ENCODE results near the gene CXCR4.

The CXCR4 gene

DNA sequence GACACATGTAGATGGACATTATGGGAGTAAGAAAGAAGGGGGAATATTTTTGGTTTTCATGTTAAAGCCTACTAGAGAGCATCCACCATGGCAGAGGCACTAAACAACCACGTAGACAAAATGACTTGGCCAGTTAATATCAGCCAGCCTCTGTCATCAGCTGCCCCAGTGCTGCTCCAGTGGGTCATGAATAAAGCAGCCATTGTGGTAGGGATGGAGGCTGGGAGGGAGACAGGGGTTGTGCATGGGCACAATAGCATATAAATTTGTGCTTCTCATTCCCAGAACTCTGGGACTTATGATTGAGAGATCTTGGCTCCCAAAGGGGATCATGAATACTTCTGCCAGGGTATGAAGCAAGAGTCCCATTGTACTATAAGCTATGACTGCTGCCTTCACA, 31.1 kb upstream of the CXCR4 start:
- Histone ChIP-seq H3K9me3 (ENCODE audit: control insufficient read depth, insufficient read depth, low read length) (no peaks in the 10 kb centered on the region), H3K27me3 (ENCODE audit: control insufficient read depth, low read length) (no peaks in the 10 kb centered on the region), H3K9me2 (replicated peaks; ENCODE audit: control insufficient read depth, low read length) (no peaks in the 10 kb centered on the region), H3K36me3 (ENCODE audit: control insufficient read depth, low read length) (no peaks in the 10 kb centered on the region), H4K20me1 (ENCODE audit: control insufficient read depth, insufficient read depth, low read depth, low read length) (no peaks in the 10 kb centered on the region), H3K4me1 (ENCODE audit: control insufficient read depth, low read length) (peaks cover 11% of the 10 kb centered on the region), H3K4me2 (ENCODE audit: low read length) (no peak overlapping the region), H3K27ac (ENCODE audit: low read depth, low read length) (no peak overlapping the region), H3K79me2 (ENCODE audit: control insufficient read depth, low read length) (no peaks in the 10 kb centered on the region), H3F3A (ENCODE audit: control insufficient read depth, insufficient read depth) (no peaks in the 10 kb centered on the region), H3K4me3 (ENCODE audit: low read length) (no peak overlapping the region)
- TF ChIP-seq EZH2phosphoT487 (IDR thresholded peaks at IDR 0.05; ENCODE audit: borderline replicate concordance, low read length): no peak
- TF ChIP-seq, protein P1, sequence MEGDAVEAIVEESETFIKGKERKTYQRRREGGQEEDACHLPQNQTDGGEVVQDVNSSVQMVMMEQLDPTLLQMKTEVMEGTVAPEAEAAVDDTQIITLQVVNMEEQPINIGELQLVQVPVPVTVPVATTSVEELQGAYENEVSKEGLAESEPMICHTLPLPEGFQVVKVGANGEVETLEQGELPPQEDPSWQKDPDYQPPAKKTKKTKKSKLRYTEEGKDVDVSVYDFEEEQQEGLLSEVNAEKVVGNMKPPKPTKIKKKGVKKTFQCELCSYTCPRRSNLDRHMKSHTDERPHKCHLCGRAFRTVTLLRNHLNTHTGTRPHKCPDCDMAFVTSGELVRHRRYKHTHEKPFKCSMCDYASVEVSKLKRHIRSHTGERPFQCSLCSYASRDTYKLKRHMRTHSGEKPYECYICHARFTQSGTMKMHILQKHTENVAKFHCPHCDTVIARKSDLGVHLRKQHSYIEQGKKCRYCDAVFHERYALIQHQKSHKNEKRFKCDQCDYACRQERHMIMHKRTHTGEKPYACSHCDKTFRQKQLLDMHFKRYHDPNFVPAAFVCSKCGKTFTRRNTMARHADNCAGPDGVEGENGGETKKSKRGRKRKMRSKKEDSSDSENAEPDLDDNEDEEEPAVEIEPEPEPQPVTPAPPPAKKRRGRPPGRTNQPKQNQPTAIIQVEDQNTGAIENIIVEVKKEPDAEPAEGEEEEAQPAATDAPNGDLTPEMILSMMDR (IDR thresholded peaks at IDR 0.05; ENCODE audit: low read depth, low read length, poor library complexity, severe bottlenecking): no peak

DNA sequence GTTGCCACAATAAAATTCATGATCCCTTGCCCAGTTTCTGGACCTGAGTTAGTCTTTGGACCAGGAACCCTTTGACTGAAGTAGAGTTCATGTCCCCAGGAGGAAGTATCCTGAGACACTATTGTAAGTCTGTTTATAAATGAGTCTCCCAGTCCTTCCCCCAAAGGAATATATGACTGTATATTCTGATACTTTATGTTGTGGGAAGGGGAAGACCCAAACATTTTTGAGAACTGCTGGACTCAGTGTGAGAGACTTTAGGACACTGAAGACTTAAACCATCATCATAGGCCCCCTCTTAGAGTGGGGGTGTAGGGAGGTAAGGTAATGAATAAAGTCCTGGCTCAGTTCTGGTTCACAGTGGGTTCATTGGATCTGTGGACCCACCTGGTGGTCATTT, 28.6 kb upstream of the CXCR4 start:
- no peaks in the 10 kb centered on the region for H3K9me2 ChIP-seq (replicated peaks; ENCODE audit: control insufficient read depth, low read length)
- H3F3A ChIP-seq (ENCODE audit: control insufficient read depth, insufficient read depth): no peaks in the 10 kb centered on the region
- no peaks in the 10 kb centered on the region for H3K27me3 ChIP-seq (ENCODE audit: control insufficient read depth, low read length)
- peaks cover 12% of the 10 kb centered on the region for H3K4me1 ChIP-seq (ENCODE audit: control insufficient read depth, low read length)
- no peaks in the 10 kb centered on the region for H3K9me3 ChIP-seq (ENCODE audit: control insufficient read depth, insufficient read depth, low read length)
- H3K4me2 ChIP-seq (ENCODE audit: low read length): no peak overlapping the region
- no peaks in the 10 kb centered on the region for H3K79me2 ChIP-seq (ENCODE audit: control insufficient read depth, low read length)
- no peaks in the 10 kb centered on the region for H3K36me3 ChIP-seq (ENCODE audit: control insufficient read depth, low read length)
- no peak for TF ChIP-seq EZH2phosphoT487 (IDR thresholded peaks at IDR 0.05; ENCODE audit: borderline replicate concordance, low read length)
- TF ChIP-seq, protein P1 (IDR thresholded peaks at IDR 0.05; ENCODE audit: low read depth, low read length, poor library complexity, severe bottlenecking): no peak
- no peak overlapping the region for H3K27ac ChIP-seq (ENCODE audit: low read depth, low read length)
- no peak overlapping the region for H3K4me3 ChIP-seq (ENCODE audit: low read length)
- H4K20me1 ChIP-seq (ENCODE audit: control insufficient read depth, insufficient read depth, low read depth, low read length): no peaks in the 10 kb centered on the region

- H3K4me2 ChIP-seq (ENCODE audit: low read length): no peak overlapping the region
- no peaks in the 10 kb centered on the region for H3K36me3 ChIP-seq (ENCODE audit: control insufficient read depth, low read length)
- H3K27me3 ChIP-seq (ENCODE audit: control insufficient read depth, low read length): no peaks in the 10 kb centered on the region
- H3K79me2 ChIP-seq (ENCODE audit: control insufficient read depth, low read length): no peaks in the 10 kb centered on the region
- TF ChIP-seq, protein P1 (IDR thresholded peaks at IDR 0.05; ENCODE audit: low read depth, low read length, poor library complexity, severe bottlenecking): no peak
- TF ChIP-seq EZH2phosphoT487 (IDR thresholded peaks at IDR 0.05; ENCODE audit: borderline replicate concordance, low read length): no peak
- H3F3A ChIP-seq (ENCODE audit: control insufficient read depth, insufficient read depth): no peaks in the 10 kb centered on the region
- H3K9me3 ChIP-seq (ENCODE audit: control insufficient read depth, insufficient read depth, low read length): no peaks in the 10 kb centered on the region
- no peak overlapping the region for H3K27ac ChIP-seq (ENCODE audit: low read depth, low read length)
- no peak overlapping the region for H3K4me3 ChIP-seq (ENCODE audit: low read length)
- no peaks in the 10 kb centered on the region for H3K9me2 ChIP-seq (replicated peaks; ENCODE audit: control insufficient read depth, low read length)
- H3K4me1 ChIP-seq (ENCODE audit: control insufficient read depth, low read length): peaks cover 37% of the 10 kb centered on the region
- H4K20me1 ChIP-seq (ENCODE audit: control insufficient read depth, insufficient read depth, low read depth, low read length): no peaks in the 10 kb centered on the region
Observed at GRCh38 chr2:136143603-136144451, 25.9 kb upstream of the CXCR4 start.

All from DOHH2 (cell line).